Suprapubic skin (tissue), 4 donors: ENCODE measurements around the gene CACNA1S. TPM values are rescaled to one million over a fixed set of nuclear protein-coding genes. Genes with fewer than 3 reads are reported as not detected.

Source experiments
- DNase-seq, 2 donors: peaks; one replicate each; pipeline ENCODE4 v3.0.0-alpha.2; 2019; ENCODE audit warnings: low spot score in 2 of 2
- H3K27ac ChIP-seq: fragments of 200-600 bp; sonication (generic); one replicate; pipeline ENCODE4 v1.5.1; 2019
- H3K27me3 ChIP-seq: fragments of 200-600 bp; sonication (generic); one replicate; pipeline ENCODE4 v1.5.1; 2019
- H3K36me3 ChIP-seq: fragments of 200-600 bp; sonication (generic); one replicate; pipeline ENCODE4 v1.5.1; 2019
- H3K4me1 ChIP-seq: fragments of 200-600 bp; sonication (generic); one replicate; pipeline ENCODE4 v1.5.1; 2019
- H3K4me3 ChIP-seq: fragments of 200-600 bp; sonication (generic); one replicate; pipeline ENCODE4 v1.5.1; 2019; ENCODE audit warnings: mild to moderate bottlenecking
- H3K9me3 ChIP-seq: fragments of 200-600 bp; sonication (generic); one replicate; pipeline ENCODE4 v1.5.1; 2019
- EP300 ChIP-seq: sonication (generic); formaldehyde crosslinking; IDR thresholded peaks from one replicate; pipeline ENCODE4 v1.6.1; 2017; ENCODE audit warnings: antibody characterized with exemption
- POLR2A ChIP-seq, 2 donors: fragments of 450-650 bp; IDR thresholded peaks; one replicate each; pipeline ENCODE4 v1.6.1; 2017; ENCODE audit warnings: antibody characterized with exemption in 2 of 2, mild to moderate bottlenecking in 2 of 2, moderate library complexity in 2 of 2
- POLR2AphosphoS5 ChIP-seq, 3 donors: sonication (generic); formaldehyde crosslinking; IDR thresholded peaks; one replicate each; pipeline ENCODE4 v1.6.1; 2017; ENCODE audit warnings: antibody characterized with exemption in 3 of 3
- WGBS: methylation state at CpG from one replicate; pipeline ENCODE4 v1.1.5; 2018; 5-methylcytosine and 5-hydroxymethylcytosine counted together
- total RNA-seq, 4 donors: library from RNA; depleted of rRNA; stranded (reverse); fragments of >200 nt; gene quantifications; one replicate each; pipeline ENCODE4 v1.1.0, GENCODE V29; 2016
- TF ChIP-seq, protein P1 (sequence below), 2 donors: fragments of 200-600 bp in 1 of 2; fragments of 450-650 bp in 1 of 2; sonication (generic) in 1 of 2; IDR thresholded peaks; one replicate each; pipeline ENCODE4 v1.5.1; 2016 to 2019; ENCODE audit warnings: antibody characterized with exemption in 2 of 2, mild to moderate bottlenecking in 1 of 2, moderate library complexity in 1 of 2

Gene CACNA1S
- total RNA-seq, 4 donors from 2014 or later: not detected

DNA sequence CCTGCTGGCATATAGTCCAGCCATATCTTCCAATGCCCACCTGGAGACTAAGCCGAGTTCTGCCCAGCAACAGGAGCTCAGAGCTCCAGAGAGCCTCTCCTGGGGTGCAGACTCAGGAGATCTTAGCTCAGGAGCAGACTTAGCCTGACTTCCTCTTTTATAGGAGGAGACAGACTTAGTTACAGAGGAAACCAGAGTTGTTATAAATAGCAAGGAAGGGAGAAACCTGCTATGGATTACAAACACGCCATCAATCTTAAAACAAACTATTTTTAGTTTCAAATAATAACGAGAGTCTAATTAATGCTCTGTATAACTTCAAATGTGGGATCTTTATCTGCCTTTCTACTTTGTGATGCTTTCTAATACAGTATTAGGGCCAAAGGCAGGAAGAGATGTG lies 85.4 kb downstream of the CACNA1S start:
- H3K9me3 ChIP-seq: no peaks in the 10 kb centered on the region
- no peak overlapping the region for H3K27ac ChIP-seq
- H3K4me1 ChIP-seq: peaks cover 22% of the 10 kb centered on the region
- no peak overlapping the region for H3K4me3 ChIP-seq
- no peaks in the 10 kb centered on the region for H3K36me3 ChIP-seq
- no peak for DNase-seq
- TF ChIP-seq POLR2A (IDR thresholded peaks at IDR 0.05): no peak
- TF ChIP-seq, protein P1, sequence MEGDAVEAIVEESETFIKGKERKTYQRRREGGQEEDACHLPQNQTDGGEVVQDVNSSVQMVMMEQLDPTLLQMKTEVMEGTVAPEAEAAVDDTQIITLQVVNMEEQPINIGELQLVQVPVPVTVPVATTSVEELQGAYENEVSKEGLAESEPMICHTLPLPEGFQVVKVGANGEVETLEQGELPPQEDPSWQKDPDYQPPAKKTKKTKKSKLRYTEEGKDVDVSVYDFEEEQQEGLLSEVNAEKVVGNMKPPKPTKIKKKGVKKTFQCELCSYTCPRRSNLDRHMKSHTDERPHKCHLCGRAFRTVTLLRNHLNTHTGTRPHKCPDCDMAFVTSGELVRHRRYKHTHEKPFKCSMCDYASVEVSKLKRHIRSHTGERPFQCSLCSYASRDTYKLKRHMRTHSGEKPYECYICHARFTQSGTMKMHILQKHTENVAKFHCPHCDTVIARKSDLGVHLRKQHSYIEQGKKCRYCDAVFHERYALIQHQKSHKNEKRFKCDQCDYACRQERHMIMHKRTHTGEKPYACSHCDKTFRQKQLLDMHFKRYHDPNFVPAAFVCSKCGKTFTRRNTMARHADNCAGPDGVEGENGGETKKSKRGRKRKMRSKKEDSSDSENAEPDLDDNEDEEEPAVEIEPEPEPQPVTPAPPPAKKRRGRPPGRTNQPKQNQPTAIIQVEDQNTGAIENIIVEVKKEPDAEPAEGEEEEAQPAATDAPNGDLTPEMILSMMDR (IDR thresholded peaks at IDR 0.05): no peak
- TF ChIP-seq EP300: no peak
- no peak for TF ChIP-seq POLR2AphosphoS5 (IDR thresholded peaks at IDR 0.05)
- 41% methylated on average over 3 of the region's 3 CpGs for WGBS
- no peaks in the 10 kb centered on the region for H3K27me3 ChIP-seq

DNA sequence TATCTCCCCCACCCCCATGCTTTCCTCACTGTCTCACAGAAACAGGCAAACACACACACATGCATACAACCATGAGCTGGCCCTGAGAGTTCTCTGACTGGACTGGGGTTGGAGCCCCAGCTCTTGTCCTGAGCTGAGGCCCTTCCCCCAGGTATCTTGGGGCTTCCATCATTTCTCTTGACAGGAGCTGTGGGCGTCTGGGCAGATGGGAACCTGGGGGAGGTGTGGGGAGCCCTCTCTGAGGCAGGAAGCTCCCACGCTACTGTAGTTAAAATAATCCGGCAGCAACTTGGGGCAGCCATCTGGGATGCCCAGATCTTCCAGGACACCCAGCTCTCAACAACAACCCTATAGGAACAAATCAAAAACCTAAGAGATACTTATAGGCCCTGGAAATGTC lies 86.0 kb downstream of the CACNA1S start:
- H3K4me1 ChIP-seq: peaks cover 23% of the 10 kb centered on the region
- H3K4me3 ChIP-seq: no peak overlapping the region
- no peak for DNase-seq
- TF ChIP-seq EP300: no peak
- TF ChIP-seq POLR2AphosphoS5 (IDR thresholded peaks at IDR 0.05): no peak
- TF ChIP-seq, protein P1 (IDR thresholded peaks at IDR 0.05): no peak
- TF ChIP-seq POLR2A (IDR thresholded peaks at IDR 0.05): no peak
- H3K36me3 ChIP-seq: no peaks in the 10 kb centered on the region
- no peak overlapping the region for H3K27ac ChIP-seq
- 78% methylated on average over 3 of the region's 3 CpGs for WGBS
- H3K9me3 ChIP-seq: no peaks in the 10 kb centered on the region
- no peaks in the 10 kb centered on the region for H3K27me3 ChIP-seq

DNA sequence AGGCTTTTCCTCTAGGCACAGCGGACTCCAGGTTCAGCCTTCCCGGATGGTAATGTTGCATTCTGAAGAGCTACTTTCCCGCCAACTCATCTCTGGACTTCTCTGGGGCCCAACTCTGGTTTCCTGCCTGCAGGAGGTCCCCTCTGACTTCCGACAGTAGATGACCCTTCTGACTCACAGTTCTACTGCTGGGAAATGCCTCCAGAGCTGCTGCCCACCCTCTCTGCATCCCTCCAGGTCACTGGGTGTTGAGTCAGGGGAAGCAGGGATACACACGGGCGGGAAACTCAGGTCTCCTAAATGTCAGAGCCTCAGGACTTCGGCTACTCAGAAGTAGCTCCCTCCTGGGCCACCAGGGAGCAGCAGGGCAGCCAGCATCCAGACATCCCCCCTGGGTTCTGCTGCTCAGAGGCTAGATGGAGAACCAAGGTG lies 86.6 kb downstream of the CACNA1S start:
- 77% methylated on average over 7 of the region's 7 CpGs for WGBS
- no peak overlapping the region for H3K27ac ChIP-seq
- H3K27me3 ChIP-seq: no peaks in the 10 kb centered on the region
- H3K9me3 ChIP-seq: no peaks in the 10 kb centered on the region
- H3K4me1 ChIP-seq: peaks cover 30% of the 10 kb centered on the region
- TF ChIP-seq EP300 (no peak), POLR2A (IDR thresholded peaks at IDR 0.05) (no peak)
- H3K4me3 ChIP-seq: no peak overlapping the region
- no peak for DNase-seq
- no peaks in the 10 kb centered on the region for H3K36me3 ChIP-seq

DNA sequence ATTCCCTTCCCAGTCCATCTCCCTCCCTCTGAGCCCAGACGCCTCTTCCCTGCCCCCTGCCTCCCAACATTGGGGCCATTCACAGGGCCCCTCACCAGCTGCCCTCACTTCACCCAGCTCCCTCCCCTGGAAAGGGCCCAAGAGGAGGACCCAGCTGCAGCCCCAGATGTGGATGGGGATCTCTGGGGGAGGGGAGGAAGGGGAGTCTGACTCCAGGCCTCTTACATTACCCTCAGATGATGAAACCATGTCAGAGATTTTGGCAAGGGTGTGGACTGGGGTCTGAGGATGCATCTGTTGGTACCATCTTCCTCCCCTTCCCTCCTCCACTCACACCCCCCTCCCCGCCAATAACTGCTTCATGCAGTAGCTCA lies 87.6 kb downstream of the CACNA1S start:
- no peaks in the 10 kb centered on the region for H3K9me3 ChIP-seq
- no peaks in the 10 kb centered on the region for H3K36me3 ChIP-seq
- no peak overlapping the region for H3K4me3 ChIP-seq
- no peak for TF ChIP-seq POLR2AphosphoS5 (IDR thresholded peaks at IDR 0.05)
- TF ChIP-seq POLR2A (IDR thresholded peaks at IDR 0.05): no peak
- TF ChIP-seq, protein P1 (IDR thresholded peaks at IDR 0.05): no peak
- TF ChIP-seq EP300: no peak
- no peak overlapping the region for H3K27ac ChIP-seq
- 87% methylated on average over 2 of the region's 2 CpGs for WGBS
- peaks cover 35% of the 10 kb centered on the region for H3K4me1 ChIP-seq
- DNase-seq: no peak
- no peaks in the 10 kb centered on the region for H3K27me3 ChIP-seq

DNA sequence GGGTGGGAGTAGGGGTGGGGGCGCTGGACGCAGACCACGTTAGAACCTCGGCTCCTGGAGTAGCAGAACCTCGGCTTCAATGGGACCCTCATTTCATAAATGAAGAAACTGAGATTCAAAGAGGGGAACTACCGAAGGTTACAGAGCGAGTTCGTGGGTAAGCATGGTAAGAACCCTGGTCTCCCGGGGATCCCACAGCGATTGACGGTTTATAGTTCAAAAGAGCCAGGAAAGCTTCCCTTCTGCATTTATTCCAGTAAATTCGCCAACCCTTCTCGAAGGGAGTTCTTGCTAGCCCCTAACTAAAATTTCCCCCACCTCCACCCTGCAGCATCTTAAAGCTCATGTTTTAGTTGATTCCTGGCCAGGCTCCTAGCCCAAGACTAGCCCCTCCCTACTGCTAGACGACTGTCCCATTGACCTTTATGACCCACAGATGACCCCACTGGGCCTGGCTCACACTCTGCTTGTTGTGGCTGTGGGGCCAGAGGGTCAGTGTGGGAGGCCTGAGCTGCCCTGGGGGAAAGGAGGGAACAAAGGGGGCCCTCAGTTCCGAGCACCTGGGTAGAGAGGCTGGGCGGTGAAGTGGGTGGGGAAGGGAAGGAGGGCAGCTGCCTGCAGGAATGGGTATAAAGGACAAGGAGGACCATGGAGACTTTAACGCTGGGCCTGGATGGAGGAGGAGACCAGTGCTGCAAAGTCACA lies 88.2 kb downstream of the CACNA1S start:
- no peaks in the 10 kb centered on the region for H3K9me3 ChIP-seq
- no peak for DNase-seq
- WGBS: 42% methylated on average over 17 of the region's 17 CpGs
- no peaks in the 10 kb centered on the region for H3K36me3 ChIP-seq
- no peaks in the 10 kb centered on the region for H3K27me3 ChIP-seq
- peak overlapping the region; percentile 63 for H3K4me3 ChIP-seq
- TF ChIP-seq EP300 (no peak), POLR2A (IDR thresholded peaks at IDR 0.05) (no peak), POLR2AphosphoS5 (IDR thresholded peaks at IDR 0.05) (no peak)
- TF ChIP-seq, protein P1 (IDR thresholded peaks at IDR 0.05): no peak
- H3K4me1 ChIP-seq: peaks cover 35% of the 10 kb centered on the region
- H3K27ac ChIP-seq: no peak overlapping the region
